HG03039 (cell line): ENCODE results near the gene FKBP11.
A peak's percentile ranks its signal among the peaks of the same experiment; 100 is the strongest.

Experiments used
- ATAC-seq: cut with Tn5 transposase; IDR thresholded peaks from one replicate; pipeline ENCODE4 v1.9.1; 2021; ENCODE audit warnings: mild to moderate bottlenecking, moderate library complexity; ENCODE audit not compliant: unreplicated experiment

Gene FKBP11

DNA sequence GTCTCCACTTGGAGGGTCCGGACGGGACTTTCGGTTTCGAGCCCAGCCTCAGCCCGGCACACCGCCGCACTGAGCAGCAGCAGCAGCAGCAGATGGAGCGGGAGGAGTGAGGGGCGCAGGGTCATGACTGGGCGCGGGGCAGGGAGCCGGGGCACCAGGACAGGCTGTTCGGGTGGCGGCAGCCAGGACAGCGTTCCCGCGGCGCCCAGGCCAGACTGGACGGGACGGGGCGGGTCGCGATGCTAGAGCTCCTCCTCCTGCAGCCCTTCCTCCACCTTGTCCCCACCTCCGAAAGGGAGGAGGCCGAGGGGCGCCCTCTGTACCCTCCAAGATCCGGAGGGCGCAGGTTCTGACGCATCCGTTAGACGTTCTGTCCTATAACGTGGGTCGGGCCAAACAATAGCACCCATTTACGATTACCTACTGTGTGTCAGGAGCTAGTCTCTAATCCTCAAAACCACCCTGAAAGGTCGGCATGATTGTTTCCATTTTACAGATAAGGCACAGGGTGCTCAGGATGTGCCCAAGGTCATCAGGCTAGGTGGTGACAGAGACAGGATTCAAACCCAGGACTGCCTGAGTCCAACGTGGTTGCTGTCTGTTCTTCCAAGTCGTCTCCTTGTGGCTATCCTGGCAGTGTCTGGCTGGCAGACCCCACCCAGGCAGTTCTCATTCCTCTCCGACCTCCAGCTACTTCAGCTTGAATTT lies at the start of gene FKBP11:
FKBP11 (minus strand) TSS at position 189 of the 708 bp plus-strand sequence; CDS start at position 125, 64 bp downstream.
- ATAC-seq = peak; percentile 49

DNA sequence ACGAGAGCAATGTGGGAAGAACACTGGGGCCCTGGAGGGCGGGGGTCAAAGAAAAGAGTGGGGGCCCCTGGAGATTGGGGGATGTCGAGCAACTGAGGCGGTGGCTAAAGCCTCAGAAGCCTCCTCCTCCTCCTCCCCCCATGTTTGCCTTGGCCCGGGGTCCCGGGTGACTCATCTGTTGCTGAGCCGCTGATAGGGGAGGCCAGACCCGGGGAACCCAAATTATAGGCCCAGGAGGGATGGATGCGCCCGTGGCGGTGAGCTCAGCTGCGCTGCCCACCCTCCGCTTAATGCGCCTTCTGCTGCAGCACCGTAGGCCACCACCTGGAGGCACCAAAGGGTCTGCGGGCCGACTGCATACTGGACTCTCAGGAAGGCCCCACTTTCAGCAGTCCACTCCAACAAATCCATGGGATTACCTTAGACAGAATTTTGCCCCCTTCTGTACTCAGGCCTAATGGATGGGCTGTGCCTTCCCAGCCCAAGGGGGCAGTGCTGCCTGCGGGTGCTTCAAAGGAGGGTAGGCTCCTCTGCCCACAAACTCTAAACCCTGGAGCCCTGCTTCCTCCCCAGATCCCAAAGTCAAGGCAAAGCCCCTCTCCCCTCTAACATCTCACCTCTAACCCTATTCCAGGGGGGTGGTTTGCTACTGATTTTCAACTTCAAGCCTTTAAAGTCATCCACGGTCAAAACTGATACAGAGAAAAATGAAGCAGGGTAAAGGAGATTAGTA lies 48.8 kb upstream of the FKBP11 start:
- no peak for ATAC-seq

DNA sequence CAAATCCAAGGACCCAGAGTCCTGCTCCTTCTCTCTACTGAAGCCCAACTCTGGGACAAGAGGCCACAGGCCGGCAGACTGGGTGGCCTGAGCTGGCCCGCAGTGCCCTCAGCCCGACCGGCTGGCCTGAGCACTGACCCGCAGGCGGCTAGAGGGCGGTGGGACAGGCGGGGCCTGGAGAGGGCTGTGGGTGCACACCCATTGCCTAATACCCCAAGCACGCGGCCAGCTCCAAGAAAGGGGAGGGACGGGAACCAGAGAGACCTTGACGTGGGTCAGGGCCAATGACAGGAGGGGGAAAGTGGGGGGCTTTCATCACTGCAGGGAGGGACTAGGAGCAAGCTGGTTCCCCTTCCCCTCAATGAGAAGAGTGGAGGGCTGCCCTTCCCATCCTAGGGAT lies 48.2 kb upstream of the FKBP11 start:
- ATAC-seq = no peak

DNA sequence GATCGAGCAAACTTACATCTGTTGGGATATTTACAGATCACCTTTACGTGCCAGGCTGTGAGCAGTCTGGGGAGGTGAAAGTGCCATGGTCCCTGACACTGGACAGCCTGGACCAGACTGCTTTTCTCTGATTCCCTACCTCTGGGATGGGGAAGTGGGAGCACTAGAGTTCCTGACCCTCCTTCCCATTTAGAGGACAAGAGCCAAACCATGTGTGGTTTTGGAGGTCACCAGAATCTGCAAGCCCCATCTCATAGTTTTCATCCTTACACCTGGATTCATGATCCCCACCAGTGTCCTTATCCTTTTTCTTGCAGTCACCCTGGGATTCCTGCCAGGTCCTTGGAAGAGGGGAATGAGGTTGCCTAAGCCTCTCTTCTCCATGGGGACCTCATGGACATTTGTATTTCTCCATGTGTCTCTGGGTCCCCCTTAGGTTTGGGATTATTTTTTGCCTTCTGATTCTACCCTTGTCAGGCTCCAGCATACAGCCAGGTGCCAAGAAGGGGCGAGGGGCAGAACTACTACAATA lies 47.7 kb upstream of the FKBP11 start:
- no peak for ATAC-seq

DNA sequence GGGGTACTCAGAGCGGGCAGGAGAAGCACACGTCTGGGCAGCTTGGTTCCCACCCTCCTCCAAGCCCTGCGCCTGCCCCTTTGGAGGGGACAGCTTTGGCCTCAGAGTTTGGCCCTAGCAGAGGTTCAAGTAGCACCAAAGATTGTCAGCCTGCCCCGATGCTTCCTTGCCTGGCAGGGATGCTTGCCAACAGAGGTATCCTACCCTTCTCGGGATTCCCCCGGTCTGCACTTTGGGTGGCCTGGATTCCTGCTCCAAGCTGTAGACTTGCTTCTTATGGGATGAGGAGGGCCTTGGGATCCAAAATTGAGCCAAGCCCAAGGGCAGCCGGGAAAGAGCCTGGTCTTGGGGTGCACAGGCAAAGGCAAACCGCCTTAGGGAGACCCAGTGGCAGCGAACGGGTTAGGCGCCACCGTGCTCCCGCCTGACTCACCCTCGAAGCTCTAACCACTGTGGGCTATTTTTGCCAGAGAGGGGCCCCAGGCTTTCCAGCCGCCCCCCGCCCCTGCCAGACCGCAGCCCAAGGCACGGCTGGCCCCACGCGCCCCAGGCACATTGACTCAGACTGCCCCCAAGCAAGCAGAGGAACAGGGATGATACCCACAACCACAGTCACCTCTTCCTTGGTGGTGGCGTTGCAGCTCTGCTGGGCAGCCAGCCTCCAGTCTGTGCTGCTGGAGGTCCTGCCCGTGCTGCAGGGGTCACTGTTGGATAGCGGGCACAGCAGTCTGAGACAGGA lies 47.1 kb upstream of the FKBP11 start:
- ATAC-seq = no peak

DNA sequence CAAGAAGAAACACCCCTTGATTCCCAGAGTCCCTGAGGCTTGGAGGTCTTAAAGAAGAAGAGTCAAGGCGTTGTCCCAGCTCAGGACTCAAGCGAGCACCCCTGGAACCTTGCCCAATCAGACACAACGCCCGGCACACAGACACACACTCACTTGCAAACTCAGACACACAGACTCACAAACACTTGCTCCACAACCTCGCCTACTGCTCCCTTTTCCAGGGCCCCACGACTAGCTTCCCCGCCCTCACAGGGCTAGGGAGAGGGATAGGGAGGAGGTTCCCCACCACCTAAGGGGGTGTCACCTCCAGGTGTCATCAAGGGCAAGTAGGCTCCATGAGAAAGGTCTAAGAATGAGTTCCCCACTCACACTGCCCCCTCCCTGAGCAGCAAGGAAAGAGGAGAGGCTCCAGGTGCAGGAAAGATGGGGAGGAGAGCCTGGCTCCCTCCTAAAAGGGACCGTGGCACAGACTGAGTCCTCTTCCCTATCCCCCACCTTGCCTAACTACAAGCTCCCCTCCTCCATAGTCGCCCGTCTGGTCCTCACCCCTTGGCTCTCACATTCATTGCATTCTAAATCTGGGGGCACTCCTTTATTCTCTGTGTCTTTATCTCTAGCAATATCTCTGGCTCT lies 45.5 kb upstream of the FKBP11 start:
- no peak for ATAC-seq

DNA sequence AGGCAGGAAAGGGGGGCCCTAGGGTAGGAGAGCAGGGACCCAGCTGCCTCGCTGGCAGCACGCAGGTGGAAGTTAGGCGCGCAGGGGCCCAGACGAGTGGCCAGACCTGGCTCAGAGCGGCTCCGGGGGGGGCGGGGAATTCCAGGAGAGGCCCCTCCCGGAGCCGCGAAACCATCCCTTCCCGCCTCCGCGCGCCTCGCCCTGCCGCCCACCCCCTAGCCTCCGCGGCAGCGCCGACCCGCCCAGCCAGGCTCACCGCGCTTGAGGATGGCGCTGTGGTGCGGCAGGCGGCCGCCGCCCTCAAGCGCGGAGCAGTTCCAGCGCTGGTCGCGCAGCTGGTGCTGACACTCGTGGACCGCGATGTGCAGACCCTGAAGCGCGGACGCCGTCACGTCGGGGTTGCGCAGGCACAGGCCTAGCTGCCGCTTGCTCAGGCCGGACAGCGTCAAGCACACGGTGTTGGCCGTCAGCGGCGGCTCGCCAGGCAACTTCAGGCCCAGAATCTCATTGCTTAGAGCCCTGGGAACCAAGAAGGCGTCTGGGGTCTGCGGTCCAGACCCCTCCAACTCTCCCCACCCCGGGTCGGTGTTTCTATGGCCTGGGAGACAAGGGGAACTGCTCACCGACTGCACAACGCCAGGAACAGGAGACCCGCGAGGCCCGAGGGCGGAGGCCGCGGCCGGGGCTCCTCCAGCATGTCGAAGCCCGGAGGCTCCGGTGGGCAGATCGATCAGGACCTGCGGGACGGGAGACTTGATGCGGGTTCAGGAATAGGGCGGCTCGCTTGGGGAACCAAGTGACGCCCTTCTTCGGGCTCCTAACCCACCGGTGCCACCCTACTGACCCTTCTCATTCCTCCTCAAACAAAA lies 44.8 kb upstream of the FKBP11 start:
- ATAC-seq = no peak

DNA sequence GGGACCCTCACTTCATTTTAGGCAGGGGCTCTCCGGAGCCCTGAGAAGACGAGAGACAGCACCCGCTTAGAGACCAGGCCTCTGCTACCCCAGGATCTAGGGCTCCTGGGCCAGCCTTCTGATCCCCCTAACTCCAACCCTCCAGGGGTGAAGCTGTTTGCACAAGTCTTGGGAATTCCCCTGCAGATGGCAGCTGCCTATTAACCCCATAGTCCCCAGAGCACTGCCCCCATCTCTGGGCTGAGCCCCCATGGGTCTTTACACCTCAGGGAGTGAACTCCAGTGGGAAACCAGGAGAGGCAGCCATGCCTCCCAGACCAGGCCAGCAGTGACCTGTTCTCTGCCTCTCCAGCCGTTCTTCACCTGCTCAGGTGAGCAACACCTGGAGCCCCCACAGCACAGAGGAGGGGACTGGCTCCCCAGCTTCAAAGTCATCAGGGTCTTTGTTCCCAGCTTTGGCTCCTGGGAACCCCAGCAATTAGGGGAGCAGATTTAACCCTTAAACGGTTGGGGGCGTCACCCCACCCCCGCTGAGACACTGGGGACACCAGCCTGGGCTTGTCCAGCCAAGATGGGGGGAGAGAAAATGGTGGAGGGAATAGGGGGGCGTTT lies 44.0 kb upstream of the FKBP11 start:
- no peak for ATAC-seq

DNA sequence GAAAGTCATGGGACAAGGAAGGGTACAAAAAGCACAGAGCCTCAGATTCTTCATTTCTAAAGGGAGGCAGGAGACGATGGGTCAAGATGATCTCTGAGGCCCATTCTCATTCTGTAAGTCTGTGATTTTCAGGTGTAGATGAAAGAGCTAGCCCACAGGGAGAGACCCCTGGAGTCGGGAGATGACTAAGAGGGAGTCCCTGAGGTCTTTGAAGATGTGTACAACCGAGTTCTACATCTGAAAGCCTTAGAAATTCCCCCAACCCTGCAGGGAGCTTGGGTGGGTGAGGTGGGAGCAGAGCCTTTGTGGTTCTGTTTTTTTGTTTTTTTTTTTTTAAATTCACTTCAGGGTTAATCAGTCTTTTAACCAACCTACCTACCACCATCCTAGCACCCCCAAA lies 43.2 kb upstream of the FKBP11 start:
- ATAC-seq = no peak

DNA sequence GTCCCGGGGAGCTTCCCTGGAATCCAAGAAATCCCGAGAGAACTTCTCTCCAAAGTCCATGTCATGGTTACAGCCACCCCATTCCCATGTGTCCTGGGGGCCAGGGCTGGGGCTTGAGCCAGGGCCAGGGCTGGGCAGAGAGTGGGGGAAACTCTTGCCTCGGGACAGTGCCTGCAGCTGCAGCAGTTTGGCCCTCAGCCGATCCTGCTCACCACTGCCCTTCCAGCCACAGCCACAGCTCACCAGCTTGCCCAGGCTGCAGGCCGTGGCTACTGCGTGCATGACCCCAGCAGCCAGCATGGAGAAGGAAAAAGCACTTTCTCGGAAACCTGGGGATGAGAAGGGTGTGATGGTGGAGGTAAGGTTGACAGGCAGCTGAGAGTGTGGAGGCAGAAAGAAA lies 42.7 kb upstream of the FKBP11 start:
- no peak for ATAC-seq

DNA sequence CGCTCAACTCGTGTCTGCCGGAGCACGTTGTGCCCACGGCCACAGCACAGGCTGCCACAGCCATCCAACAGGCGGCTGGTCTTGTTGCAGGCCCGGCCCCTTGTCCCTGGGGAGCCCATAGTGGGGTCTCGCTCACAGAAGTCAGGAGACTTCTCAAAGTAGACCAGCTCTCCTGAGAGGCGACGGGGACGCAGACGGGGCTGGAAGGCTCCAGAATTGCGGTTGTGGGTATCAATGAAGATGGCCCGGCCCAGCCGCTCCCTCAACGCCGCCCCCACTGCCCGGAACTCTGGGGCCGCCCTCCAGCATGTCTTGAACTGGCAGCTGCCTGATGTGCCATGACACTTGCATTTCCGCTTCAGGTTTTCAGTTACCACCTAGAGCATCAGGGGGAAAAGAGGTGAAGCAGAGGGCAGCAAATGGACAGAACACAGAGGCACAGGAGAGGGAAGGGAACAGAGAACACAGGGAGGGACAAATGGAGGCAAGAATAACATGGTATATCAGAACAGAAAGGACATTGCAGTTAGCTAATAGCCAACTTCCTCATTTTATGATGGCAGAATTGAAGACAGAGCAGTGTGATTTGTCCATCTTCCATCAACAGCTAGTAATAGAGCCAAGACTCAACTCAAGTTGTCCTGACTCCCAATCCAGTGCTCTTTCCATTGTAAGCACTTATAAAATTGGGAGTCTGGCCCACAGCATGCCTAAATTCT lies 41.0 kb upstream of the FKBP11 start:
- no peak for ATAC-seq

DNA sequence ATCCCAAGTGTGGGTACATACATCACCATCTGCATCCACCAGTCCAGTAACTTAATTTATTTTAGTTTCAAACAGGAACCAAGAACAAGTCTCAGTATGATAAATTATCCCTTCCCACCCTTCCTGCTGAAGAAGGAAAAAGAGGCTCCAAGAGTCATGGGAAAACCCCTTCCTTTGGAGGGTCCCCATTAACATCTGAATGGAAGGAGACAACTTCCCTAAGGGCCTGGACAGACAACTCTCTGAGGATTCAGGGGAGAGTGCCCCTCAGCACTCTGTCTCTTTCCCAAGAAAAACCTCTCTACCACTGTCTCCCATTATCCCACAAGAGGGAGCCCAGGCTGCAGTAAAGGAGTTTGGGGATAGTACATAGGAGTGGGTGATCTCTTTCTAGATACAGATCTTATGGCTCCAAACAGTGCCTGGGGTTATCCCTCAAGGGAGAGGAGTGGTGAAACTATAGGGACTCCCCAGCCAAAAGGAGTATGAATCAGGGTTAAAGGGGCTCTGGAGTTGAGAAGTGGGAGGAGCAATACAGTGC lies 40.1 kb upstream of the FKBP11 start:
- ATAC-seq = no peak

DNA sequence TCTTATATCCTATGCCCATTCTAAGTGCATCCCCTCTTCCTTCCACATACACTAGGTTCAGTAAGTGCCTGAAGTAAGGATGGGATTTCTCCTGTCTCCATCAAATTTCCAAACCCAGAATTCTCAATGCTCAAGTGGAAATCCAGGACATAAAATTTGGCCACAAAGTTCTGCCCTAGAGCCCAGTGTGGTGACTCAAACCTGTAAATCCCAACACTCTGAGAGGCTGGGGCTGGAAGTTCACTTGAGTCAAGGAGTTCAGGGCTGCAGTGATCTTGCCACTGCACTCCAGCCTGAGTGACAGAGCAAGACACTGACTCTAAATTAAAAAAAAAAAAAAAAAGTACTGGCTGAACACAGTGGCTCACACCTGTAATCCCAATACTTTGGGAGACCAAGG lies 36.5 kb upstream of the FKBP11 start:
- no peak for ATAC-seq

DNA sequence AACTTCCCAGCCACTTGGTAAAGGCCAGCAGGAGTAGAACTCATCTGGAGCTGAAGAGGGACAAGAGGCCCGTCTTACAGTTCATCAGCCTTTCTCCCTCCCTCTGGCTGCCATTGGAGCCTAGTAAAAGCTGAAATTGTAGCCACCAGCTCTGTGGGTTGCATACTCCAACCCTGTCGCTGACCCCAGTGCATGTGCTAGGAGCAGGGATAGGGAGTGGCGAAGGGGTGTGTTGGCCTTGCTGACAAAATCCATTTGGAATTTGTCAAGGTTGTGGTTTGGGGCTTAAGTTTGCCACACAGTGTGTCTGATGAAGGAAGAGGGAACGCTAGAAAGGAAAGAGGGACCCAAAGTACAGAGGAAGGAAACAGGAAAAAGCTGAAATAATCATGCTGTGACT lies 36.0 kb upstream of the FKBP11 start:
- ATAC-seq = no peak

DNA sequence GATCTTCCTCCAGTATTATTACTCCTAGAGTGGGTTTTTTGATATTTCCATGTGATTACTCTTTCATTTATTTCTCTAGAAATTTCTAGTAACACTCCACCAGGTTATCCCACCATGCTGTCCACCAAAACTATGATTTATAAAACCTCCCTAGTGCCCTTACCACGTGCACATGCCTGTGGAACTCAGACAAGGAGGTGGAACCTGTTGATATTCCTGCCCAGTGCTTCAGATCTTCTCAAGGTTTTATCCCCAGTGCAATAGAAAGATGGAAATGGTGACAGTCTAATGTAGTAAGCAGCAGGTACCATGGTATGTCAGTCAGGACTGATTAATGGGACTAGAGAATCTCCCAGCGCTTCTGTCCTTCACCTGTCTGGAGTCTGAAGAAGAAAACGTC lies 35.5 kb upstream of the FKBP11 start:
- no peak for ATAC-seq

DNA sequence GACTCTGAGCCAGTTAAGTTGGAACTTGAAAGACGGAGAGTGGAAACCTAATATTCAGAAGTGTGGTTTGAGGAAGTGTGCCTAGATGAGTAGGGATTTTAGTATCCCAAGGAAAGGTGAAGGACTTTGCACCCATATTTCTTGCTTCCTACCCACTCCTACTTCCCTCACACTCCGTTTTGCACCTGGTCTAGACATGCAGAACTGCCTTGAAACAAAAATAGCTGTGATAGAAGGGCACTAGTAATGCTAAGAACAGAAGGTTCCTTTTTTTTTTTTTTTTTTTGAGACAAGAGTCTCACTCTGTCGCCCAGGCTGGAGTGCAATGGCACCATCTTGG lies 32.7 kb upstream of the FKBP11 start:
- ATAC-seq = no peak

DNA sequence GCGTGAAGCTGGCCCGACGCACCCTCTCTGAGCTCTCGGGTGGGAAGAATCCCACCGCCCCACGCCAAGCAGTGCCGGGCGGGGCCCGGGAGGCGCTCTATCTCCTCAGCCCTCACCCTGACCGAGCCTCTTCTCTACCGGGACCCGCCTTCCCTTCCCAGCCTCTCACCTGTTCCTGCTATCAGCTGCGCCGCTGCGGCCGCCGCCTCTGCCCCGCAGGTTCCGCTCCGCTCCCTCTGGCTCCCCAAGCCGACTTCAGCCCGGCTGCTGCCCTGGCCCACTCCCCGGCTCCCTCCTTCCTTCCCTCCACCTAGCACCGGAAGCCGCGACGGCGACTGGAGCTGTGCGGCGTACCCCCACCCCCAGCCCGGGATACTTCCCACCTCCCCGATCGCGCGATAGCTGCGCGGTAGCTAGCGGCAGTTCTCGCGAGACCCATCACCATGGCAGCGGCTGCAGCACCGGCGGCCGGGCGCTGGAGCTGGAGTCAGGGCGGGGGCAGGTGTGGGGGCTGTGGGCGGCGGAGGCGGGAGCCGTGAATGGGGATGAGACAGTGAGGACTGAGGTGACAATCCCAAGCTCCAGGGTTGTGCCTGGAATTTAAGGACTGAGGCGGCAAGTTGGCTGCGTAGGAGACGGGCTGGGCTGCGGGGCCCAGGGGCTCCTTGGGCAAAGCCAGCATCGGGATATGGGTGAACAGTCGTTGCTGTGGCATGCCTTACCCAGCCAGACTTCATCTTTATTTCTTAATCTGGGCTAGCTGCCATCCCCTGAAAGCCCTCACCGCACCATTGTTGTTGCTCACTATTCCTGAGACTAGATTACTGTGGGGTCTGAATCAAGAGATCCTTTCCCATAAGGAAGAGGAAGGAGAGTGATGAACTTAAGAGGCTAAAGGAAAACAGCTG lies 32.1 kb upstream of the FKBP11 start, which contains the start of gene ARF3:
ARF3 (minus strand) TSS at position 347 of the 908 bp plus-strand sequence. CDS start 16,392 bp downstream, outside the sequence.
- peak; percentile 91 for ATAC-seq
